Measurements from ENCODE around the gene GALM. TPM values are rescaled to one million over a fixed set of nuclear protein-coding genes. Genes with fewer than 3 reads are reported as not detected.

Gene GALM
- total and polyA plus RNA-seq, 10 of the 15 experiments (the other 5 are each of a cell fraction or from before 2014, with no cell fraction given) = 1.1 to 4.0 (median 1.7) TPM

DNA sequence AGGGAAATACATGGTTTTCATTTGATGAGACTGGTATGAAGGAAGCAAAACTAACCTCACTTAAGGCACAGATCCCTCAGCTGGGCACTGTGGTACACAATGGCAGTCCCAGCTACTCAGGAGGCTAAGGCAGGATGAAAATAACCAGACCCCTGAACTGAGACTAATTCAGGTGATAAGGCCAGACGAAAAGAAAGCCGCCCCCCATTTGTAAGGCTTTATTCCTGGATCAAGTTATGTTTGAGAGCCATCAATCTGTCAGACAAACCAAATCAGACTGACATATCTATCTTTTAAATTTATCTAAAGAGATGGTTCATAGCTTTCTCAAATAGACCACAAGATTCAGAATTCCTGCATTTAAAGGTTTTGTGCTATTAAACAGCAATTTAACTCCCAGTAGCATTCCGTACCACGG is 81.1 kb downstream of the GALM start:
- peaks cover 12 to 50% of the 10 kb centered on the region in 2 experiments for H3K36me3 ChIP-seq (ENCODE audit: control insufficient read depth in 2 of 2, insufficient read depth in 2 of 2, low read length in 1 of 2)
- H3K4me2 ChIP-seq (ENCODE audit: control insufficient read depth, insufficient read depth) = peak overlapping the region; percentile 31
- no peak for FAIRE-seq
- TF ChIP-seq NRF1 (conservative IDR thresholded peaks at IDR 0.05; ENCODE audit: low read depth, low read length) = no peak
- TF ChIP-seq POLR2AphosphoS5 (IDR thresholded peaks at IDR 0.05; ENCODE audit: low read length) = peak; percentile 61; the same call in 1 of the 2 replicates
- 0 out of 2 replicates have a peak, but pooled peaks have one; percentile 22 for TF ChIP-seq PML (IDR thresholded peaks at IDR 0.05; ENCODE audit: low read length)
- CTCF ChIA-PET = interaction anchor here (1.5 to 12.6 kb wide), 2 partner anchors 166 to 212 kb away, joined by 3 to 162 read pairs; no protein-coding TSS in a partner anchor
- H3K4me1 ChIP-seq (ENCODE audit: control insufficient read depth, insufficient read depth, low read length) = no peaks in the 10 kb centered on the region; the same call in 1 of the 2 replicates
- no peaks in the 10 kb centered on the region for H3K27me3 ChIP-seq (replicated peaks in 1 of 2; ENCODE audit: control insufficient read depth in 2 of 2, insufficient read depth in 2 of 2, low read length in 1 of 2)
- ATAC-seq = no peak
- H4K20me1 ChIP-seq (ENCODE audit: control insufficient read depth, insufficient read depth) = peaks cover 2% of the 10 kb centered on the region; the same call in 1 of the 2 replicates
- POLR2A ChIA-PET = interaction anchor here (1.4 to 3.2 kb wide), 3 partner anchors 10 to 173 kb away, joined by 3 to 7 read pairs (median 4); no protein-coding TSS in a partner anchor
- 97% methylated on average over 4 of the region's 4 CpGs for WGBS (ENCODE audit: insufficient coverage, insufficient replicate concordance, low lambda C conversion rate, missing lambda C conversion rate)
- H3K27ac ChIP-seq (ENCODE audit: control insufficient read depth, insufficient read depth) = no peak overlapping the region
- DNase-seq (ENCODE audit: low read depth, low spot score) = no peak
- H3K79me2 ChIP-seq (ENCODE audit: control insufficient read depth, insufficient read depth, low read length) = peaks cover 78% of the 10 kb centered on the region
- H3K9ac ChIP-seq (ENCODE audit: control insufficient read depth, insufficient read depth, low read length) = no peak overlapping the region
- RAD21 ChIA-PET (ENCODE audit: unreplicated experiment) = interaction anchor here (1.6 to 3.2 kb wide), 2 partner anchors 165 to 214 kb away, joined by 4 to 18 read pairs; no protein-coding TSS in a partner anchor
- H3K4me3 ChIP-seq = peak overlapping the region; percentile 36; the same call in 1 of the 2 replicates
- SMC1A ChIA-PET (ENCODE audit: uncharacterized antibody, unreplicated experiment) = interaction anchor here (0.8 to 2.2 kb wide), 7 partner anchors 8 to 371 kb away, joined by 3 to 15 read pairs (median 4); no protein-coding TSS in a partner anchor
- H3K9me3 ChIP-seq (replicated peaks; ENCODE audit: control insufficient read depth, insufficient read depth, low read length) = no peaks in the 10 kb centered on the region
- no peak overlapping the region for H2AFZ ChIP-seq (ENCODE audit: control insufficient read depth, low read depth, low read length)
- no TSS peak for BruUV-seq (replicated peaks)
- in situ Hi-C loops (cut with MboI) = loop anchor here (5.0 kb wide), 1 partner anchor 435 kb away; no protein-coding TSS in a partner anchor
- intact Hi-C loops (cut with micrococcal nuclease; ENCODE audit: unreplicated experiment) = loop anchor here (10.0 kb wide), 2 partner anchors 372 to 432 kb away; partner anchors contain the start of gene ATL2

DNA sequence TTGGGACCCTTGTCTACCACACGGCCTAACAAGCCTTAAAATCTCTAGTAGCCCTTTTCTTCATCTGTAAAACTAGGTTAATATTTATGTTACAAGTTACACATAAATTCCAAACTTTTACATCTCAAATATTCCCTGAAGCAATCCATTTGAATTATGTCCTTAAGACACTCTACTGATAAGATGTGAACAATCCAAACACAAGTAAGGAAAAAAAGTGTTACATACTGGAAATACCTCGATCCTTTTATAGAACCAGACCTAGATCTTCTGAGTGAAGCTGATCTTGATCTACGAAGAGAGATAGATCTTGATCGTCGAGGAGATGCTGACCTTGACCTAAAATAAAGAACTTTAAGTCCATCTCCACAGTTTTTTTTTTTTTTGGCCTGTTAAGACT is 81.9 kb downstream of the GALM start:
- 96% methylated on average over 5 of the region's 5 CpGs for WGBS (ENCODE audit: insufficient coverage, insufficient replicate concordance, low lambda C conversion rate, missing lambda C conversion rate)
- Histone ChIP-seq H3K4me3 (peak overlapping the region; percentile 36), H3K36me3 (ENCODE audit: control insufficient read depth in 2 of 2, insufficient read depth in 2 of 2, low read length in 1 of 2) (peaks cover 12 to 50% of the 10 kb centered on the region in 2 experiments), H3K27me3 (replicated peaks in 1 of 2; ENCODE audit: control insufficient read depth in 2 of 2, insufficient read depth in 2 of 2, low read length in 1 of 2) (no peaks in the 10 kb centered on the region), H3K9ac (ENCODE audit: control insufficient read depth, insufficient read depth, low read length) (no peak overlapping the region), H3K4me1 (ENCODE audit: control insufficient read depth, insufficient read depth, low read length) (no peaks in the 10 kb centered on the region; the same call in 1 of the 2 replicates), H3K27ac (ENCODE audit: control insufficient read depth, insufficient read depth) (no peak overlapping the region; the same call in 1 of the 2 replicates), H3K4me2 (ENCODE audit: control insufficient read depth, insufficient read depth) (peak overlapping the region; percentile 76), H2AFZ (ENCODE audit: control insufficient read depth, low read depth, low read length) (no peak overlapping the region), H3K79me2 (ENCODE audit: control insufficient read depth, insufficient read depth, low read length) (peaks cover 78% of the 10 kb centered on the region), H4K20me1 (ENCODE audit: control insufficient read depth, insufficient read depth) (peaks cover 2% of the 10 kb centered on the region; the same call in 1 of the 2 replicates), H3K9me3 (replicated peaks; ENCODE audit: control insufficient read depth, insufficient read depth, low read length) (no peaks in the 10 kb centered on the region)
- no peak for DNase-seq (ENCODE audit: low read depth, low spot score)
- POLR2A ChIA-PET = interaction anchor here (0.6 to 3.2 kb wide), 4 partner anchors 10 to 1709 kb away, joined by 3 to 7 read pairs (median 4); no protein-coding TSS in a partner anchor
- in situ Hi-C loops (cut with MboI) (loop anchor here (5.0 kb wide), 1 partner anchor 436 kb away; no protein-coding TSS in a partner anchor), intact Hi-C loops (cut with micrococcal nuclease; ENCODE audit: unreplicated experiment) (loop anchor here (10.0 kb wide), 2 partner anchors 373 to 433 kb away; partner anchors contain the start of gene ATL2)
- SMC1A ChIA-PET (ENCODE audit: uncharacterized antibody, unreplicated experiment) = interaction anchor here (0.7 to 2.2 kb wide), 6 partner anchors 9 to 381 kb away, joined by 3 to 15 read pairs (median 4); no protein-coding TSS in a partner anchor
- FAIRE-seq = no peak
- RAD21 ChIA-PET (ENCODE audit: unreplicated experiment) = interaction anchor here (0.9 to 3.2 kb wide), 2 partner anchors 24 to 166 kb away, joined by 3 to 18 read pairs; no protein-coding TSS in a partner anchor
- no TSS peak for BruUV-seq (replicated peaks)
- 0 out of 2 replicates have a peak, but pooled peaks have one; percentile 16 for TF ChIP-seq POLR2AphosphoS5 (IDR thresholded peaks at IDR 0.05; ENCODE audit: low read length)
- no peak for TF ChIP-seq MYC (IDR thresholded peaks at IDR 0.05; ENCODE audit: insufficient read depth, insufficient read length, insufficient replicate concordance, low read length, severe bottlenecking)
- no peak for TF ChIP-seq STAT3 (IDR thresholded peaks at IDR 0.05; ENCODE audit: low read depth, low read length)
- CTCF ChIA-PET = interaction anchor here (0.5 to 12.6 kb wide), 5 partner anchors 15 to 286 kb away, joined by 3 to 162 read pairs (median 3); no protein-coding TSS in a partner anchor
- no peak for ATAC-seq
